H9 (cell line): ENCODE measurements around the gene NGF. TPM values are rescaled to one million over a fixed set of nuclear protein-coding genes. Genes with fewer than 3 reads are reported as not detected.

Experiments
- DNase-seq: peaks from one replicate; pipeline ENCODE4 v3.0.0-alpha.2; 2017
- H2AFZ ChIP-seq: one replicate; pipeline ENCODE4 v1.6.1; 2013; ENCODE audit warnings: mild to moderate bottlenecking, low read length, control low read depth, moderate library complexity
- H2AK5ac ChIP-seq: 2 replicates; pipeline ENCODE4 v1.6.1; 2013; ENCODE audit warnings: low read length, control low read depth, mixed read lengths; ENCODE audit not compliant: insufficient read length
- H2BK120ac ChIP-seq: one replicate; pipeline ENCODE4 v1.6.1; 2013; ENCODE audit warnings: low read depth, mild to moderate bottlenecking, low read length, control low read depth, inconsistent platforms; ENCODE audit not compliant: poor library complexity, severe bottlenecking
- H2BK12ac ChIP-seq: 2 replicates; pipeline ENCODE4 v1.6.1; 2013; ENCODE audit warnings: low read length, control low read depth, mixed read lengths, low read depth; ENCODE audit not compliant: insufficient read length
- H2BK15ac ChIP-seq: 2 replicates; pipeline ENCODE4 v1.6.1; 2013; ENCODE audit warnings: low read depth, low read length, control low read depth
- H2BK20ac ChIP-seq: one replicate; pipeline ENCODE4 v1.6.1; 2013; ENCODE audit warnings: low read depth, mild to moderate bottlenecking, low read length, control low read depth, inconsistent platforms; ENCODE audit not compliant: poor library complexity, severe bottlenecking
- H2BK5ac ChIP-seq: 2 replicates; pipeline ENCODE4 v1.6.1; 2013; ENCODE audit warnings: low read length, control low read depth, mixed read lengths; ENCODE audit not compliant: insufficient read length
- H3K14ac ChIP-seq: 2 replicates; pipeline ENCODE4 v1.6.1; 2013; ENCODE audit warnings: low read length, control low read depth; ENCODE audit not compliant: insufficient read depth
- H3K18ac ChIP-seq: 2 replicates; pipeline ENCODE4 v1.6.1; 2013; ENCODE audit warnings: low read depth, mild to moderate bottlenecking, mixed read lengths, low read length, control low read depth; ENCODE audit not compliant: insufficient read length
- H3K23ac ChIP-seq: 2 replicates; pipeline ENCODE4 v1.6.1; 2013; ENCODE audit warnings: low read length, control low read depth, mixed read lengths, low read depth; ENCODE audit not compliant: insufficient read length
- H3K23me2 ChIP-seq: 2 replicates; pipeline ENCODE4 v1.6.1; 2013; ENCODE audit warnings: low read depth, mild to moderate bottlenecking, mixed read lengths, low read length, control low read depth; ENCODE audit not compliant: insufficient read length, poor library complexity, severe bottlenecking
- H3K27ac ChIP-seq: 2 replicates; pipeline ENCODE4 v1.5.1; 2013; ENCODE audit warnings: low read length, control low read depth, mixed read lengths, low read depth; ENCODE audit not compliant: insufficient read length
- H3K27me3 ChIP-seq: 2 replicates; pipeline ENCODE4 v1.6.1; 2013; ENCODE audit warnings: low read length, control low read depth, inconsistent platforms; ENCODE audit not compliant: insufficient read depth
- H3K4ac ChIP-seq: 2 replicates; pipeline ENCODE4 v1.6.1; 2013; ENCODE audit warnings: low read depth, mild to moderate bottlenecking, control low read depth, inconsistent platforms, low read length, moderate library complexity
- H3K4me1 ChIP-seq: 2 replicates; pipeline ENCODE4 v1.6.1; 2013; ENCODE audit warnings: low read length, control low read depth, inconsistent platforms; ENCODE audit not compliant: insufficient read depth
- H3K4me2 ChIP-seq: 2 replicates; pipeline ENCODE4 v1.6.1; 2013; ENCODE audit warnings: low read length, control low read depth, mixed read lengths; ENCODE audit not compliant: insufficient read length, insufficient read depth
- H3K56ac ChIP-seq: 2 replicates; pipeline ENCODE4 v1.6.1; 2013; ENCODE audit warnings: low read depth, mild to moderate bottlenecking, mixed read lengths, low read length, control low read depth; ENCODE audit not compliant: insufficient read length
- H3K79me1 ChIP-seq: 2 replicates; pipeline ENCODE4 v1.6.1; 2013; ENCODE audit warnings: low read depth, mild to moderate bottlenecking, moderate library complexity, low read length, control low read depth, inconsistent platforms; ENCODE audit not compliant: insufficient read depth, poor library complexity, severe bottlenecking
- H3K79me2 ChIP-seq: 2 replicates; pipeline ENCODE4 v1.6.1; 2013; ENCODE audit warnings: low read length, control low read depth, inconsistent platforms; ENCODE audit not compliant: insufficient read depth
- H3K9ac ChIP-seq: 2 replicates; pipeline ENCODE4 v1.6.1; 2013; ENCODE audit warnings: low read length, control low read depth, mixed read lengths; ENCODE audit not compliant: insufficient read length; ENCODE audit errors: extremely low read depth
- H3K9me3 ChIP-seq: one replicate; pipeline ENCODE4 v1.6.1; 2013; ENCODE audit warnings: low read depth, low read length, inconsistent platforms; ENCODE audit not compliant: control insufficient read depth
- H3T11ph ChIP-seq: one replicate; pipeline ENCODE4 v1.6.1; 2013; ENCODE audit warnings: mild to moderate bottlenecking, low read length, control low read depth, inconsistent platforms
- H4K20me1 ChIP-seq: one replicate; pipeline ENCODE4 v1.6.1; 2013; ENCODE audit not compliant: control insufficient read depth, insufficient read length, insufficient read depth
- H4K5ac ChIP-seq: 2 replicates; pipeline ENCODE4 v1.6.1; 2013; ENCODE audit warnings: low read depth, mild to moderate bottlenecking, mixed read lengths, low read length, control low read depth; ENCODE audit not compliant: insufficient read length
- H4K8ac ChIP-seq: replicated peaks from 2 replicates; pipeline ENCODE4 v1.6.1; 2013; ENCODE audit warnings: low read length, control low read depth, mixed read lengths, low read depth; ENCODE audit not compliant: insufficient read length
- H4K91ac ChIP-seq: 2 replicates; pipeline ENCODE4 v1.6.1; 2013; ENCODE audit warnings: low read depth, mild to moderate bottlenecking, moderate library complexity, mixed read lengths, low read length, control low read depth; ENCODE audit not compliant: insufficient read length
- H3K27ac Mint-ChIP-seq, 3 experiments: 2 replicates in 2 of 3; 3 replicates in 1 of 3; pipeline ENCODE4 v1.8.0; 2020 to 2021; ENCODE audit warnings: mixed read lengths in 3 of 3, mild to moderate bottlenecking in 1 of 3, moderate library complexity in 1 of 3
- H3K27me3 Mint-ChIP-seq: 2 replicates; pipeline ENCODE4 v1.8.0; 2021; ENCODE audit warnings: low read depth, mild to moderate bottlenecking, moderate library complexity, mixed read lengths
- H3K36me3 Mint-ChIP-seq, 3 experiments: 2 replicates in 2 of 3; 3 replicates in 1 of 3; pipeline ENCODE4 v1.8.0; 2020 to 2021; ENCODE audit warnings: low read depth in 3 of 3, mixed read lengths in 3 of 3; ENCODE audit not compliant: insufficient read depth in 1 of 3
- H3K4me1 Mint-ChIP-seq, 2 experiments: 2 replicates each; pipeline ENCODE4 v1.8.0; 2020; ENCODE audit warnings: mixed read lengths in 2 of 2
- H3K4me3 Mint-ChIP-seq, 2 experiments: 2 replicates in 1 of 2; 3 replicates in 1 of 2; pipeline ENCODE4 v1.8.0; 2020 to 2021; ENCODE audit warnings: mild to moderate bottlenecking in 2 of 2, mixed read lengths in 2 of 2, moderate library complexity in 1 of 2
- H3K9me3 Mint-ChIP-seq, 2 experiments: 2 replicates in 1 of 2; 3 replicates in 1 of 2; pipeline ENCODE4 v1.8.0; 2020; ENCODE audit warnings: mild to moderate bottlenecking in 2 of 2, mixed read lengths in 2 of 2, moderate library complexity in 1 of 2
- WGBS: extraction: QIAGEN DNeasy Blood & Tissue Kit; methylation state at CpG from one replicate; pipeline ENCODE4 v1.1.7; 2013; ENCODE audit warnings: missing lambda C conversion rate, low lambda C conversion rate, mixed read lengths; ENCODE audit not compliant: insufficient read length; ENCODE audit errors: extremely low coverage; 5-methylcytosine and 5-hydroxymethylcytosine counted together
- total RNA-seq: library from RNA; stranded (reverse); gene quantifications from 2 replicates; pipeline ENCODE4 v1.2.1, GENCODE V29; 2021
- TF ChIP-seq, protein P1 (sequence below): fragments of 200-600 bp; sonication (generic); conservative IDR thresholded peaks from 3 replicates; pipeline ENCODE4 v1.8.0; 2021; ENCODE audit warnings: antibody characterized with exemption, mild to moderate bottlenecking

NGF gene
- total RNA-seq, 1 experiment from 2014 or later: 0.22 TPM

DNA sequence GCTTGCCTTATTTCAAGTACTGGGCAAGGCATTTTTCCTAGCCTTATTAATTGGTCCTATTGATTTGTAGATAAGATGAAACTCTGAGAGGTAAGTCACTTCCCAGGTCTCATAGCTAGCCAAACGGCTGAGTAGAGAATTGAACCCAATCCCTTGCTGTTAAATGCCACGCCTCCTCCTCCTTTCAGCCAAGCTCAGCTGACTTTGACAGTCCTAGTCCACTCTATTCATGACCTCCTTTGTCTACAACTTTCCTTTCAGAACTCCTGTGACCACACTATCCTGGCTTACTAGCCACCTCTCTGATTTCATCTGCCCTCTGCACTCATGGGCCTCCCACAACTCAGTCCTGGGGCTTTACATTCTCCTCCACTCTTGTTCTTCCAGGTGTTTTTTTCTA lies 3.9 kb upstream of the NGF start:
- Histone ChIP-seq H3K79me2 (no peaks in the 10 kb centered on the region), H3K4me2 (no peak overlapping the region), H3K79me1 (no peaks in the 10 kb centered on the region), H3K9me3 (no peaks in the 10 kb centered on the region), H4K8ac (no peak overlapping the region), H2BK12ac (no peak overlapping the region), H3K4ac (no peak overlapping the region), H2AFZ (no peak overlapping the region), H4K20me1 (no peaks in the 10 kb centered on the region), H4K5ac (no peak overlapping the region), H3K27me3 (peaks cover 15% of the 10 kb centered on the region; the same call in 1 of the 2 replicates), H2BK15ac (no peak overlapping the region), H3K23me2 (peaks cover 11% of the 10 kb centered on the region), H3K56ac (no peak overlapping the region), H2BK120ac (no peak overlapping the region), H2AK5ac (no peak overlapping the region), H4K91ac (no peak overlapping the region), H3K4me1 (no peaks in the 10 kb centered on the region), H3K27ac (no peak overlapping the region), H3K23ac (no peak overlapping the region), H2BK20ac (no peak overlapping the region), H3K18ac (no peak overlapping the region), H2BK5ac (no peak overlapping the region), H3K14ac (no peak overlapping the region), H3K9ac (no peak overlapping the region), H3T11ph (no peak overlapping the region)
- peaks cover 3 to 11% of the 10 kb centered on the region in 2 experiments for H3K4me1 Mint-ChIP-seq
- TF ChIP-seq, protein P1, sequence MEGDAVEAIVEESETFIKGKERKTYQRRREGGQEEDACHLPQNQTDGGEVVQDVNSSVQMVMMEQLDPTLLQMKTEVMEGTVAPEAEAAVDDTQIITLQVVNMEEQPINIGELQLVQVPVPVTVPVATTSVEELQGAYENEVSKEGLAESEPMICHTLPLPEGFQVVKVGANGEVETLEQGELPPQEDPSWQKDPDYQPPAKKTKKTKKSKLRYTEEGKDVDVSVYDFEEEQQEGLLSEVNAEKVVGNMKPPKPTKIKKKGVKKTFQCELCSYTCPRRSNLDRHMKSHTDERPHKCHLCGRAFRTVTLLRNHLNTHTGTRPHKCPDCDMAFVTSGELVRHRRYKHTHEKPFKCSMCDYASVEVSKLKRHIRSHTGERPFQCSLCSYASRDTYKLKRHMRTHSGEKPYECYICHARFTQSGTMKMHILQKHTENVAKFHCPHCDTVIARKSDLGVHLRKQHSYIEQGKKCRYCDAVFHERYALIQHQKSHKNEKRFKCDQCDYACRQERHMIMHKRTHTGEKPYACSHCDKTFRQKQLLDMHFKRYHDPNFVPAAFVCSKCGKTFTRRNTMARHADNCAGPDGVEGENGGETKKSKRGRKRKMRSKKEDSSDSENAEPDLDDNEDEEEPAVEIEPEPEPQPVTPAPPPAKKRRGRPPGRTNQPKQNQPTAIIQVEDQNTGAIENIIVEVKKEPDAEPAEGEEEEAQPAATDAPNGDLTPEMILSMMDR: no peak
- H3K27me3 Mint-ChIP-seq: peaks cover 58% of the 10 kb centered on the region
- no peak for DNase-seq
- H3K27ac Mint-ChIP-seq: no peak overlapping the region
- H3K4me3 Mint-ChIP-seq: no peak overlapping the region
- no CpG with 5 or more reads among the region's 2 CpGs for WGBS
- no peaks in the 10 kb centered on the region for H3K36me3 Mint-ChIP-seq
- peaks cover 0 to 1% of the 10 kb centered on the region in 2 experiments; a peak in 1 of 5 replicates for H3K9me3 Mint-ChIP-seq
